IPS-20b (cell line): ENCODE data around the gene ABI3BP.

Experiments used
- H3K27ac ChIP-seq: one replicate; pipeline ENCODE4 v1.5.1; 2013; ENCODE audit warnings: low read length
- H3K27me3 ChIP-seq: 2 replicates; pipeline ENCODE4 v1.6.1; 2013; ENCODE audit warnings: mild to moderate bottlenecking, low read length, inconsistent platforms; ENCODE audit not compliant: insufficient read depth
- H3K36me3 ChIP-seq: 2 replicates; pipeline ENCODE4 v1.6.1; 2013; ENCODE audit warnings: low read depth, mild to moderate bottlenecking, inconsistent platforms, low read length, moderate library complexity; ENCODE audit not compliant: insufficient read depth
- H3K4me1 ChIP-seq: 2 replicates; pipeline ENCODE4 v1.6.1; 2013; ENCODE audit warnings: mild to moderate bottlenecking, control low read depth, inconsistent platforms, low read length, moderate library complexity; ENCODE audit not compliant: insufficient read depth
- H3K4me3 ChIP-seq: 2 replicates; pipeline ENCODE4 v1.5.1; 2013; ENCODE audit warnings: mild to moderate bottlenecking, low read length, inconsistent platforms
- H3K9ac ChIP-seq: 2 replicates; pipeline ENCODE4 v1.6.1; 2013; ENCODE audit warnings: low read depth, mild to moderate bottlenecking, inconsistent platforms, low read length, moderate library complexity
- H3K9me3 ChIP-seq: 2 replicates; pipeline ENCODE4 v1.6.1; 2013; ENCODE audit warnings: mild to moderate bottlenecking, low read depth, low read length, inconsistent platforms; ENCODE audit not compliant: insufficient read depth

Gene ABI3BP

DNA sequence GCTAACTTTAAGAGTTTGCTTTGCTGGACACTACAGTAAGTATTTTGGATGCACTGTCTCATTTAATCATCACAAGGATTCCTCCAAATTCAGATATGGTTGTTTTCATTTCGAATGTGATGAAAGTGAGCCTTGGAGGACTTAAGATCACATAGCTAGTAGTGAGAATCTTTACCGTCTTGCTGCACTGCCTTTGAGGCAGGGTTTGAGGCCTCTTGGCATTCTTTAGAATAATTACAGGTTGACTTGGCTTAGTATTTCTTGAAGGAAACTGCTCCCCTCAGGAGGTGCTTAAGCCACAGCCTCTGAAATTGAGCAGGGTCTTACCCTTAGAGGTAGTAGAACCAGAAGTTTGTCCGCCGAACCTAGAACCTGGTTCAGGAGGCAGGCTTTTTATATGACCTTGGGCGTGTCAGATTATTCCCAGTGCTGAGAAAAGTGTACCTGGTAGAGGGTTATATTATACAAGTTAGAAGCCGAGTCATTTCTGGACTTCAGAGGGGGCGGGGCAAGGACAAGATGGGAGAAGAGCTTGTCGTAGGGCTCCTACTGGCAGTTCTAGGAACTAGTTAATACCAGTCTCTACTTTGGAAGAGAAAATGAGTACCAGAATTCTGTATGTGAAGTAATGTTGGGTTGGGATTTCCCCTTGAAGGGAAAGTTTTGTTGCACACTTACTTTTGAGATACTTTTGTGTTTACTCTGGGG, 282.8 kb downstream of the ABI3BP start:
- Histone ChIP-seq H3K9me3 (no peaks in the 10 kb centered on the region), H3K4me3 (peak overlapping the region; percentile 94), H3K9ac (peak overlapping the region; percentile 91), H3K36me3 (peaks cover 28% of the 10 kb centered on the region), H3K27me3 (peaks cover 29% of the 10 kb centered on the region), H3K27ac (peak overlapping the region; percentile 1), H3K4me1 (no peaks in the 10 kb centered on the region)

DNA sequence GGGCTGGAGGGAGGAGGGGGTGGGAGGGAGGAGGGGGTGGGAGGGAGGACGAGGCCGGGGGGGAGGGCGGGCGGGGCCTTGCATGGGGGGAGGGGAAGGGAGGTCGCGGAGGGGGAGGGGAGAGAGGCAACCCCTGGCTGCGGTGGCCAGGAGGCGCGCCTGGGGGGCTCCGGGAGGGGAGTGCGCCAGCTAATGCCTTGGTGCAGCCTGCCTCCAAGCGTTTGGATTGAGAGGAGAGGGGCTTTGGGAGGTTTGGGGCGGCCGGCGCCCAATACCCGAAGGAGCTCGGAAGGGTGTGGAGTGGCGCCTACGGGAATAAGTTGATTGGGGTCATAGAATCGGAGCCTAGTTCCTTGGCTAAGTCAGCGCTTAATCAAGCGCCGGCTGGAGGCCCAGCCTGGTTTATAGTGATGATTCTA, 283.4 kb downstream of the ABI3BP start:
- Histone ChIP-seq H3K4me1 (no peaks in the 10 kb centered on the region), H3K36me3 (peaks cover 22% of the 10 kb centered on the region), H3K9ac (peak overlapping the region; percentile 91), H3K9me3 (no peaks in the 10 kb centered on the region), H3K27me3 (peaks cover 35% of the 10 kb centered on the region), H3K4me3 (peak overlapping the region; percentile 94), H3K27ac (peak overlapping the region; percentile 1)

DNA sequence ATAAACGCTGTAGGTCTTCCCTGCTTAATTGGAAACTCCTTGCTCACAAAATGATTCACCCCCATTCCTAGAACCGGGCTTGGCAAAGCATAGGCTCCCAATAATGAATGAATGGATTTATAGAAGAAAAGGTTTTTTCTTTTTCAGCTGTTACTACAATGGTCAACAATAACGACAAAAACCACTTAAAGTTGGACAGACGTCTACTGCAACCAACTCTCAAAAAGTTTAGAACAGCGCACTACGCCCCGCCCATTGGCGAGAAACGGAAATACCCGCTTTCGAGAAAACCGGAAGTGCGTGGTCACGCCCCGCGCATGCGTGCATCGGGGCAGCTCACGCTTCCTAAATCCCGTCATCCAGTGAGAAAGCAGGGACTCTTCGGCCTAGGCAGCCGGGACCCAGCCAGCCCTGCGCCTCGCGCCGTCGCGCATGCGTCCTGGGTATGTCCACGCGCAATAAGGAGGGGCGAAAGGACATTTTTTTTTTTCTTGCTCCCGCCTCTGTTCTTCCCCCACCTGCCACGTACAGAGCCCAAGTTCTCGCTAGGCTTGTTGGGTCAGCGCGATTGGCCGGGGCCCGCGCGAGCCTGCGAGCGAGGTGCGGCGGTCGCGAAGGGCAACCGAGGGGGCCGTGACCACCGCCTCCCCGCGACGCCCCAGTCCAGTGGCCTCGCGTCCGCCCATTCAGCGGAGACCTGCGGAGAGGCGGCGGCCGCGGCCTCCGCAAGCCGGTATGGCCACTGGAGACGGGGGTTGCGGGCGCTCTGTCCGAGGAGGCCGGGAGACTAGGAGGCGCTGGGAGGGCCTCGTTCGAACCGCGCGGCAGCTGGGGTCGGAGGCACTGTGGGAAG, 284.0 kb downstream of the ABI3BP start, which contains the start of gene TFG:
TFG (plus strand) TSS at position 506 of the 853 bp plus-strand sequence. CDS start 4,192 bp downstream, outside the sequence.
- Histone ChIP-seq H3K36me3 (peaks cover 16% of the 10 kb centered on the region), H3K9me3 (no peaks in the 10 kb centered on the region), H3K9ac (peak within 1 kb of the TSS; percentile 91), H3K27ac (peak within 1 kb of the TSS; percentile 62), H3K4me3 (peak within 1 kb of the TSS; percentile 94), H3K27me3 (peaks cover 41% of the 10 kb centered on the region), H3K4me1 (no peaks in the 10 kb centered on the region)

DNA sequence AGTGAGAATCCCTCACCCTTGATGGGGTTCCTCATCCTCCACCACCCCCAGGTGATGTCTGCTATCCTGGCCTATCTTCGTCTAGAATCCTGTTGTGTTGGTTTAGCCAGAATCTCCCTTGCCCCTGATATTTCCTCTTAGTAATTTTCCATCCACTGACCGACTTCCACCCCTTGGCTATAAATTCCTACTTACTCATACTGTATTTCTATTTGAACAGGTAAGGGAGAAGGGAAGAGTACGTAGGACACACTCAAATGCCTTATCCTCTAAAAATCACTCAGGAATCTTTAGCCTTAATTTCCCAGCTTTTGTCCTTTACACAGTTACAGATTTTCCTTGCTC, 284.6 kb downstream of the ABI3BP start:
- Histone ChIP-seq H3K4me1 (no peaks in the 10 kb centered on the region), H3K9me3 (no peaks in the 10 kb centered on the region), H3K4me3 (peak overlapping the region; percentile 65), H3K9ac (no peak overlapping the region; the same call in 1 of the 2 replicates), H3K36me3 (peaks cover 10% of the 10 kb centered on the region), H3K27me3 (peaks cover 47% of the 10 kb centered on the region), H3K27ac (no peak overlapping the region)

DNA sequence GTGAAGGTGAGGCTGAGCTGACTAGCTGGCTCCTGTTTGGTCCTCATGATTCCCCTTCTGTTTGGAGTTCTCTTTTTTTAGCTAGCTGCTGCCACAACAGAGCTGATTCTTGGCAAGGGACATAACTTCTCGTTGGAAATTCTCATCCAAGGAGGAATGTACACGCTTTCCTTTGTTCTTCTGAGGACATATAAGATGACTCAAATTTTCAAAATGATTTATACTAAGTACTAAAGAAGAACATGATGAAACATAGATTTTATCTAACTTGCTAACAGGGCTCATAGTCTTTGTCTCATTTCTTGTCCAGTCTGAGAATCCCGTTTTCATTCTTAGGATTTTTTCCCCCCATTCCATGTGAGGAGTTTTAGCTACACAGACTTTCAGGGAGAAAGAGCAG, 286.9 kb downstream of the ABI3BP start:
- Histone ChIP-seq H3K4me3 (no peak overlapping the region), H3K27me3 (peaks cover 50% of the 10 kb centered on the region), H3K36me3 (peaks cover 2% of the 10 kb centered on the region), H3K27ac (no peak overlapping the region), H3K4me1 (no peaks in the 10 kb centered on the region; the same call in 1 of the 2 replicates), H3K9me3 (no peaks in the 10 kb centered on the region), H3K9ac (no peak overlapping the region)

DNA sequence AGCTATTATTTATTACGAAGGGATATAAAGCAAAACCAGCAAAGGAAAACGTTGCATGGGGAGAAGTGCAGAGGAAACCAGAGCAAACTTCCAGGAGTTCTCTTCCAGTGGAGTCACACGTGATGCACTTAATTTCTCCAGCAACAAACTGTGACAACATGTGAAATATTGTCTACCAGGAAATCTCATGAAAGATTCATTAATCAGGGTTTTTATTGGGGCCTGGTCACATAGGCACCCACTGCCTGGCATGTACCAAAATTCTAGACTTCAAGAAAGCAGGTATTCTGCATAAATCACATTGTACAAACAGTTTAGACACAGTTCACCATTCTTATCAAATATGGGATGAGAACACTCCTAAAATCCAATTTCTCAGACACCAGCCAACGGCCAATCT, 289.4 kb downstream of the ABI3BP start:
- H3K9ac ChIP-seq, result no peak overlapping the region

DNA sequence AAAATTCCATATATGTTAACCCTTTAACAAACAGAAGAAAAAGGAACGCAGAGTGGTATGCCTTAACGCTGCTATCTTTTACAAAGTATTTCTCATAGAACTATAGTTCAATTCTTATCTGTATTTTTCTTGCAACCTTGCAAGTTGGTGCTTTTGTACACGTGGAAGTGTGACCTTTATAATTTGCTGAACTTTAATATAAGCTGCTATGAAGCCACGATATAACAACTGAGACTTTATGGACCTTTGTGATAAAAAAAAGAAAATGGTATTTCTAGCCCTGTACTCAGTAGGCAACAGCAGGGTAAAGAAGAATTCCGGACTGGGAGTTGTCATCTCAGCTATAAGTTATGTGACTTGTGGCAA, 290.3 kb downstream of the ABI3BP start:
- Histone ChIP-seq H3K4me3 (no peak overlapping the region), H3K9me3 (no peaks in the 10 kb centered on the region), H3K4me1 (no peaks in the 10 kb centered on the region; the same call in 1 of the 2 replicates), H3K27me3 (peaks cover 55% of the 10 kb centered on the region), H3K9ac (no peak overlapping the region), H3K27ac (no peak overlapping the region), H3K36me3 (no peaks in the 10 kb centered on the region)

More for the DNA sequence above, 289.4 kb downstream of the ABI3BP start:
- H3K9me3 ChIP-seq, result no peaks in the 10 kb centered on the region
- H3K27me3 ChIP-seq, result peaks cover 55% of the 10 kb centered on the region
- H3K36me3 ChIP-seq, result no peaks in the 10 kb centered on the region
- H3K4me1 ChIP-seq, result no peaks in the 10 kb centered on the region; the same call in 1 of the 2 replicates
- no peak overlapping the region for H3K4me3 ChIP-seq
- no peak overlapping the region for H3K27ac ChIP-seq

DNA sequence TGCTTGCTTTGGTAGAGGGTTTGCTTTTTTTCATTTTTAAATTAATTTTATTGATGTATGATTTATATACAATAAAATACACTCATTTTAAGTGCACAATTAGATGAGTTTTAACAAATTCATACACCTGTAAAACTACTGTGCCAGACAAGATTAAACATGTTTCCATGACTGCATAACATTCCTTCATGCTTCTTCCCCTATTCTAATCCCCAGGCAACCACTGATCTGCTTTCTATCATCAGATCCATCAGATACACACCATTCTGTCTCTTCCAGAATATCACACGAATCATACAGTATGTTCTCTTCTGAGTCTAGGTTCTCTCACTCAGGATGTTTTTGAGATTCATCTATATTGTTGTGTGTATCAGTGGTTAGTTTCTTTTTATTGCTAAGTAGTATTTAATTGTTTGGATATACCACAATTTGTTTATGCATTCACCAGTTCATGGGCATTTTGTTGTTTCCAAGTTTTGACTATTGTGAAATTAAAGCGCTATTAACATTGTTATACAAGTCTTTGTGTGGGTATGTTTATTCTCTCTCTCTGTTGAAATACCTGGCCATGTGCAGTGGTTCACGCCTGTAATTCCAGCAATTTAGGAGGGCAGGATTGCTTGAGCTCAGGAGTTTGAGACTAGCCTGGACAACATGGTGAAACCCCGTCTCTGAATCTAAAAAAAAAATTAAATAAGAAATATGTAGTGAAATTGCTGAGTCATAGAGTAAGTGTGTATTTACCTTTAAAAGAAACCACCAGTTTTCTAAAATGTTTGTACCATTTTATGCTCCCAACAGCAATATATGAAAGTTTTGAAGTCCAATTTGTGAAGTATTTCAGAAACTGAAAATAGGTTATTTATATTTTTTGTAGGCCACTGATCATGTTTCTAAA, 290.9 kb downstream of the ABI3BP start:
- no peaks in the 10 kb centered on the region for H3K36me3 ChIP-seq
- H3K27ac ChIP-seq, result no peak overlapping the region
- H3K4me1 ChIP-seq, result no peaks in the 10 kb centered on the region; the same call in 1 of the 2 replicates
- no peak overlapping the region for H3K4me3 ChIP-seq
- no peak overlapping the region for H3K9ac ChIP-seq
- peaks cover 48% of the 10 kb centered on the region for H3K27me3 ChIP-seq
- H3K9me3 ChIP-seq, result no peaks in the 10 kb centered on the region

DNA sequence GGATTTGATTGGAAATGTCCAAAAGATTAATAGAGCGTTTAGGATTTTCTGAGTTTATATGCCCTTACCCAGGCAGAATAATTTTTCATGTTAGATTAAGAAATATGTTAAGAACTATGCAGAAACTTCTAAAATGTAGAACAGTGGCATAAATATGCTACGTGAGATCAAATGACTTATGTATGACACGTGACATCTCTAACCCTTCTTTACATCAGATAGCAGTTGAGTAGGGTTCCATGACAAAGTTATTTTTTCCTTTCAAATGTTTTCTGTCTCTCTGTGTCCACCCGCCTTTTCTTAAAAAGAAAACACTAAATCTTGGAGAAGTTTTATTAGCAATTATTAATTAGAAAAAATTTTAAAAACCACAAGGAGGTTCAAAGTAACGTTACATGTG, 292.5 kb downstream of the ABI3BP start:
- H3K4me3 ChIP-seq, result no peak overlapping the region
- H3K27ac ChIP-seq, result no peak overlapping the region
- H3K36me3 ChIP-seq, result no peaks in the 10 kb centered on the region
- no peak overlapping the region for H3K9ac ChIP-seq
- no peaks in the 10 kb centered on the region; the same call in 1 of the 2 replicates for H3K4me1 ChIP-seq
- H3K27me3 ChIP-seq, result peaks cover 32% of the 10 kb centered on the region
- H3K9me3 ChIP-seq, result no peaks in the 10 kb centered on the region
